GM18502 (cell line): ENCODE results near the gene ZNF124.
A peak's percentile ranks its signal among the peaks of the same experiment; 100 is the strongest.

Source experiments
- ATAC-seq: cut with Tn5 transposase; IDR thresholded peaks from one replicate; pipeline ENCODE4 v1.9.1; 2021; ENCODE audit warnings: mild to moderate bottlenecking; ENCODE audit not compliant: unreplicated experiment, poor library complexity

The ZNF124 gene

DNA sequence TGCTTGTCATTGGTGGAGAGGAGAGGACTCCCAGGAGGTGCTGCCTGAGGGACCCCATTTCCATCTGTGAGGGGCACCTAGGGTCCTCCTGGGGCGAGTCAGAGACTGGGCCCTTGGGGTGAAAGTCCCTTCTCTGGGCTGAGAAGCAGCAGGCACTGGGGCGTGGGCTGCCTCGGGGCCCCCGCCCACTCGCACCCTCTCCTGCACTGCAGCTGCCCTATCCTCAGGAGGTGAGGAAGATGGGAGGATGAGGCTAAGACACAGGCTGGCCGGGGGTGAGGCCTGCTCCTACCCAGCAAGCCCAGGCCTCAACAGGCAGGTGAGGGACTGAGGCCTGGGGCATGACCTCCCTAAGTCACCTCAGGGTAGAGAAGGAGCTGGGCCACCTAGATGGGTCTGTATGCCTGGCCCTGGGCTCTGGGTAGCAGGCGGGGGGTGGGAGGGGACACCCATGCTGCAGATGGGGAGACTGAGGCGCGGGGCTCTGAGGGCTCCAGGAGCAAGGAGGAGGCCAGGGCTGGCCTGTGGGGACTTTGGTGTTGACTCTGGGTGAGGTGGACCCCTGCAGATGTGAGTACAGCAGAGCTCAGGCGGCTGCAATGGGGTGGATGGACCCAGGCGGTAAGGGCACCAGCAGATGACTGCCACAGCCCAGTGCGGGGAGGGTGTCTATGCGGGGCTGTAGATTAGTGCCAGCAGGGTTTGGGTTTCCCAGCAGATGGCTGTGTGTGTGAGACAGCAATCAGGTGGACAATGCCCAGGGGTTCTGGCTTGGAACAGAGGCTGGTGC, 57.3 kb downstream of the ZNF124 start:
- no peak for ATAC-seq

GRCh38 chr1:247113733-247114271, 58.0 kb downstream of the ZNF124 start:
- ATAC-seq, result no peak

- ATAC-seq, result no peak
These were observed 58.7 kb downstream of the ZNF124 start for GRCh38 chr1:247113094-247113497.

DNA sequence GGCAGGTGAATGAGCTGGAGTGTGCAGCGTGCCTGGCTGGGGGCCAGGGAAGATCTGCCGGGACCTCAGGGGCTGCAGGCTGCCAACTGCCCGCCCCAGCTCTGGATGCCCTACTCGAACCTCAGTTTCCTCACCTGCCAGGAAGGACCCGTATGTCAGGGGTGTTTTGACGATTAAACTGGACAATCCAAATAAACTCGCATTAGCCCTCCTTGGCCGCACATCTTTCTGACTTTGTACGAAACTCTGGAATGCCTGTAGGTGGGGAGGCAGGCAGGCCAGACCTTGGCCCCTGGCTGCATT, 59.4 kb downstream of the ZNF124 start:
- ATAC-seq, result no peak

DNA sequence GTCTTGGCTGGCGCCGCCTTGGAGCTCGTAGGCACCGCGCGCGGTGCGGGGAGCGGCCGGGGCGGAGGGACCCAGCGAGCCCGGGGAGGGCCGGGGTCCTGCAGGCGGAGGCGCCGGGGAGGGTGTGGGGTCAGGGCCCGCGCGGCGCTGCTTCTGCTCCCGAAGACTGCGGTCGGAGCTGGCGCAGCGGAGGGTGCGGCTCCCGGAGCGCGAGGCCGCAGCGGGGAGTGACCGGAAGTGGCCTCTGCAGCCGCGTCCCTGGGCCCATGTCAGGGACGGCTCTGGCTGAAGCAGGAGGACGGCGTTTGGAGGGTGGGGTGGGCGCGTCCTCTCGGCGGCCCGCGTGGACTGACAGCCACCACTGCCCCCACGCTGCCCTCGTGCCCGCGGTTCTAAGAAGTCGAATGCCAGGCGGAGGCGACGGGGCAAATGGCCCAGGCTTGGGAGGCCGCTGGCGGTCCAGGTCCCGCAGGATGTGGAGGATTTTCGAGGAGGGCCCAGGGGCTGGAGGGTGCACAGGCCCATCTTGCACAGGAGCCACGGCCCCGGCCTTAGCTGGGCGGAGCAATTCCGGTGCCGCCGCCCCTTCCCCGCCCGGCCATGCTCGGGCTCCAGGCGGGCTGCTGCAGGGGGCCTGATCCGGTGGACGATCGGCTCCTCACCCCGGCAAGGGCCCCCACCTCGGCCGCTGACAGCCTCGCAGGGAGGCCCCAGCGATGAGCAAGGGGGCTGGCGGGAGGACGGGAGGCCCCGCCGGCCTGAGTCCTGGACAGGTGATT, 59.9 kb downstream of the ZNF124 start:
- ATAC-seq, result peak; percentile 40

DNA sequence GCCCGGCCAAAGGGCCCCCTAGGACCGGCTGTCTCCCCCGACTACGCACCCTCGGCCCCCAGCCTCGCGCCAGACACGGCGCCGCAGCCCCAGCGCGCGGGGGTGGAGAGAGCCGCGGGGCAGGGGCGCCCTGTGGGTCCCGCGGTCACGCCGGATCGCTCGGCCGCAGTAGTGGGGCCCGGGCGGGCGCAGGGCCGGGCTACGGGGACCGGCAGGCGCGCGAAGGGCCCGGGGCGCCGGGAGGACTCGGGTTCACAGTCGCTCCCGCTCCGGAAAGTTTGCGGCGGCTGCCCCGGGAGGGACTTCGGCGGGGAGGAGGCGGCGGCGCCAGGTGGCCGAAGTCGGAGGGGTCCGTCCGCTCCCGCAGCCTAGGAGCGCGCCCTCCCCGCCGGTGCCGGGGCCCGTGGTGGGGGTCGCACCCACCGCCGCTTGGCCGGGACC, 60.5 kb downstream of the ZNF124 start:
- ATAC-seq, result peak; percentile 53

DNA sequence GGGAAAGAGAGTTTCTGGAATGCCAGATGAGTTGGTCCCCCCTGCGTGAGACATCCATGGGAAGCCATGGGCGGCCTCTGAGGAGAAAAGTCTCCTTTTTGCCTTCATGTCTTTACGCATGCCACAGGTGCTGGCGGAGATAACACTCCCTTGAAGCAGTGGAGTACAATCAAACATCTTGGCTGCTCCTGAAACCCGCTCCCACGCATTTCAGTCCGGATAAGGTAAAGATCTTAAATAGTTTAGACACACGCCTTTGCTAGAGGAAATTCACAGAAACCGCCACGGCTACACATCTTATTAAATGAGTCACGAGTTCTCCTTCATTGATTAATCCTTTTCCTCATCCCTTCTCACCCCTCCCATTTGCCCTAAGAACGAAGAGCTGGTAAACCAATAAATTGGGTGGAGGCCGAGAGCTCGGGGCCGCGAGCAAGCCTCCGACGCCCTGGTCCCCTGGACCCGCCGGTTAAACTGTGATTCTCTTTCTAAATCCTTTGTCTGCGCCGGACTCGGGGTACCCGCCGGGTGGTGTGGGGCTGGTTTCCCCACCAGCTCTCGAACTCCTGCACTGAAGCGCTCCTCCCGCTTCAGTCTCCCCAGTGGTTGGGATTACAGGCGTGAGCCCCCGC, 61.1 kb downstream of the ZNF124 start:
- peak; percentile 34 for ATAC-seq

- no peak for ATAC-seq
These were observed 64.1 kb downstream of the ZNF124 start for GRCh38 chr1:247107694-247108093.

GRCh38 chr1:247105966-247106365, 65.9 kb downstream of the ZNF124 start:
- no peak for ATAC-seq
